ENCODE data around the gene IGFBPL1. TPM values are rescaled to one million over a fixed set of nuclear protein-coding genes. Genes with fewer than 3 reads are reported as not detected.

Gene IGFBPL1
- total and polyA plus RNA-seq, 2 of the 13 experiments (the other 11 are each of a cell fraction or from before 2014, with no cell fraction given), result 0.24 TPM; not detected in 1

- TF ChIP-seq, protein P1, sequence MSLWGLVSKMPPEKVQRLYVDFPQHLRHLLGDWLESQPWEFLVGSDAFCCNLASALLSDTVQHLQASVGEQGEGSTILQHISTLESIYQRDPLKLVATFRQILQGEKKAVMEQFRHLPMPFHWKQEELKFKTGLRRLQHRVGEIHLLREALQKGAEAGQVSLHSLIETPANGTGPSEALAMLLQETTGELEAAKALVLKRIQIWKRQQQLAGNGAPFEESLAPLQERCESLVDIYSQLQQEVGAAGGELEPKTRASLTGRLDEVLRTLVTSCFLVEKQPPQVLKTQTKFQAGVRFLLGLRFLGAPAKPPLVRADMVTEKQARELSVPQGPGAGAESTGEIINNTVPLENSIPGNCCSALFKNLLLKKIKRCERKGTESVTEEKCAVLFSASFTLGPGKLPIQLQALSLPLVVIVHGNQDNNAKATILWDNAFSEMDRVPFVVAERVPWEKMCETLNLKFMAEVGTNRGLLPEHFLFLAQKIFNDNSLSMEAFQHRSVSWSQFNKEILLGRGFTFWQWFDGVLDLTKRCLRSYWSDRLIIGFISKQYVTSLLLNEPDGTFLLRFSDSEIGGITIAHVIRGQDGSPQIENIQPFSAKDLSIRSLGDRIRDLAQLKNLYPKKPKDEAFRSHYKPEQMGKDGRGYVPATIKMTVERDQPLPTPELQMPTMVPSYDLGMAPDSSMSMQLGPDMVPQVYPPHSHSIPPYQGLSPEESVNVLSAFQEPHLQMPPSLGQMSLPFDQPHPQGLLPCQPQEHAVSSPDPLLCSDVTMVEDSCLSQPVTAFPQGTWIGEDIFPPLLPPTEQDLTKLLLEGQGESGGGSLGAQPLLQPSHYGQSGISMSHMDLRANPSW (CRISPR knock-in tag; IDR thresholded peaks at IDR 0.05; ENCODE audit: borderline replicate concordance), result peak; percentile 69; the same call in 1 of the 2 replicates
- no peak for TF ChIP-seq ZNF75D (CRISPR knock-in tag; IDR thresholded peaks at IDR 0.05; ENCODE audit: borderline replicate concordance)
- no peak for TF ChIP-seq MEIS2 (CRISPR knock-in tag; IDR thresholded peaks at IDR 0.05)
- peak; percentile 71; the same call in 1 of the 2 replicates for TF ChIP-seq HIC2 (CRISPR knock-in tag; IDR thresholded peaks at IDR 0.05; ENCODE audit: low read depth)
- TF ChIP-seq HDAC2 (CRISPR knock-in tag; IDR thresholded peaks at IDR 0.05), result peak; percentile 79; the same call in 1 of the 2 replicates
- TF ChIP-seq PHF21A (CRISPR knock-in tag; IDR thresholded peaks at IDR 0.05), result peak; percentile 90
- no peak for TF ChIP-seq ZHX2 (IDR thresholded peaks at IDR 0.05; ENCODE audit: low read depth)
- no peak for TF ChIP-seq ZHX2 (CRISPR knock-in tag; IDR thresholded peaks at IDR 0.05; ENCODE audit: borderline replicate concordance)
- TF ChIP-seq ARID4A (CRISPR knock-in tag; IDR thresholded peaks at IDR 0.05; ENCODE audit: borderline replicate concordance), result peak; percentile 63; the same call in 1 of the 2 replicates
- peak; percentile 80 for TF ChIP-seq ZNF792 (CRISPR knock-in tag; IDR thresholded peaks at IDR 0.05)
- no peak for TF ChIP-seq NR2F2 (IDR thresholded peaks at IDR 0.05; ENCODE audit: borderline replicate concordance, low read depth)
- TF ChIP-seq, protein P2, sequence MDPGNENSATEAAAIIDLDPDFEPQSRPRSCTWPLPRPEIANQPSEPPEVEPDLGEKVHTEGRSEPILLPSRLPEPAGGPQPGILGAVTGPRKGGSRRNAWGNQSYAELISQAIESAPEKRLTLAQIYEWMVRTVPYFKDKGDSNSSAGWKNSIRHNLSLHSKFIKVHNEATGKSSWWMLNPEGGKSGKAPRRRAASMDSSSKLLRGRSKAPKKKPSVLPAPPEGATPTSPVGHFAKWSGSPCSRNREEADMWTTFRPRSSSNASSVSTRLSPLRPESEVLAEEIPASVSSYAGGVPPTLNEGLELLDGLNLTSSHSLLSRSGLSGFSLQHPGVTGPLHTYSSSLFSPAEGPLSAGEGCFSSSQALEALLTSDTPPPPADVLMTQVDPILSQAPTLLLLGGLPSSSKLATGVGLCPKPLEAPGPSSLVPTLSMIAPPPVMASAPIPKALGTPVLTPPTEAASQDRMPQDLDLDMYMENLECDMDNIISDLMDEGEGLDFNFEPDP (CRISPR knock-in tag; conservative IDR thresholded peaks at IDR 0.05), result no peak
Observed at GRCh38 chr9:38437193-38437823, 13.1 kb upstream of the IGFBPL1 start (continued).

Data from HepG2 (cell line).